GM23248 (cell line): ENCODE results near the gene MAVS.

Source experiments
- EZH2 ChIP-seq: fragments of 200-600 bp; sonication (generic); IDR thresholded peaks from 2 replicates; pipeline ENCODE4 v1.6.1; 2018; ENCODE audit warnings: antibody characterized with exemption, mild to moderate bottlenecking; ENCODE audit not compliant: insufficient read depth, poor library complexity, severe bottlenecking
- EZH2phosphoT487 ChIP-seq: fragments of 200-600 bp; sonication (generic); IDR thresholded peaks from 2 replicates; pipeline ENCODE4 v1.6.1; 2018; ENCODE audit warnings: antibody characterized with exemption, moderate library complexity, mild to moderate bottlenecking, low read depth; ENCODE audit not compliant: insufficient read depth

GRCh38 chr20:3890398-3890751 is 43.7 kb downstream of the MAVS start:
- TF ChIP-seq EZH2 (no peak), EZH2phosphoT487 (no peak)
